NCI-H128 (cell line): ENCODE data around the gene OR56A1.
"Not testable (repeated sequence)": the region's sequence is repeated elsewhere in the genome, so short reads cannot be mapped to it uniquely, and the experiment has no call there.

Experiments
- DNase-seq: peaks from one replicate; lab custom pipeline; 2025; ENCODE audit not compliant: unreplicated experiment; lab: John Stamatoyannopoulos, UW

OR56A1 gene, protein sequence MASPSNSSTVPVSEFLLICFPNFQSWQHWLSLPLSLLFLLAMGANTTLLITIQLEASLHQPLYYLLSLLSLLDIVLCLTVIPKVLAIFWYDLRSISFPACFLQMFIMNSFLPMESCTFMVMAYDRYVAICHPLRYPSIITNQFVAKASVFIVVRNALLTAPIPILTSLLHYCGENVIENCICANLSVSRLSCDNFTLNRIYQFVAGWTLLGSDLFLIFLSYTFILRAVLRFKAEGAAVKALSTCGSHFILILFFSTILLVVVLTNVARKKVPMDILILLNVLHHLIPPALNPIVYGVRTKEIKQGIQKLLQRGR

GRCh38 chr11:6030708-6031405 is at the start of gene OR56A1:
OR56A1 (minus strand) TSS chr11:6030758; CDS start chr11:6027692, 3,066 bp downstream.
- no peak for DNase-seq

- DNase-seq, result no peak
Observed at GRCh38 chr11:6079463-6079862, 48.9 kb upstream of the OR56A1 start.

DNA sequence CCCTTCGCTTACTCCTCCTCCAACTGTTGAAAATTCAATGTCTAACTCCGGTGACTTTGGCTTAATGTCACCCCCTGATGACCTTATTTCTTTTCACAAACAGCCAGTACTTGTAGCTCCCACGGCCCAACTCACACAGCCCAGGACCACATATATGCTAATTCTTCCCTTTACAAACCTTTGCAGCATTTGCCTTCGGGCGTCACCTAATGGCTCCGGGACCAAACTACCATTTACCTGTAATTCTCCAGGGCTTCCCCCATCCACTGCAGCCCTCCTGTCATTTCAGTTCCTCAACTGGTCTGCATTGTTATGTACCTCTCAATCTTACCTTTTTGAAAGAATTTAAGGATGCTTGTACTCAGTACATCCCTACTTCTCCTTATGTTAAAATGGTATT is 47.2 kb upstream of the OR56A1 start:
- DNase-seq, result no peak

- DNase-seq, result not testable (repeated sequence)
Observed at GRCh38 chr11:6076443-6076842, 45.9 kb upstream of the OR56A1 start.

- no peak for DNase-seq
Observed at GRCh38 chr11:6067502-6067901, 36.9 kb upstream of the OR56A1 start.

DNA sequence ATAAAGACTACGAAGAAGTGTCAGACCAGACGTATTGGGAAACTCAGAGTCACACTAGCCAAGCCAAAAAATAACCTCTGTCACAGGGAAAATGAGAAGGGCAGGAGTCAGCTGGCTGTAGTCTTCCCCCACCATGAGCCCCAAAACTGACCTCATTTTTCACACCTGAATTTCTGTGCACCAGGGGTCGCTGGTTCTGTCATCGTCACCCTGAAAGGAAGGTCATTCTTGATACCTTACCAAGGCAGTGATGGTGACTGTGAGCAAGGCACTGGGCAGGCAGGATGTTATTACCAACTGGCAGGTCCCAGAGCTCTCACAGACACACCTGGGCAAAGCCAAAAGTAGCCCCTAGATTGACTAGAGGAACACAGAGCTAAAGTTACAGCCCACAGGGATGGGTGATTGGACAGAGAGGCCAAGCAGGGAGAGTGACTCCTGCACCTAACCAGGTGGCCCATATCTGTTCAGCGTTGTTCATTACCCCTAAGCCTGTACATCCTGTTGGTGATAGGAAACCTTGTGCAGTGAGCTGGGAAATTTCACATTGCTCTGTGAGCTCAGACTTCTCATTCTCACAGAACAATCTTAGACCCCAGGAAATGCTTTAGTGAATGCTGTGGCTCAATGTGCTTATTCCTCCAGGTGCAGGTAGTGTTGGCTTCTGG is 32.3 kb upstream of the OR56A1 start:
- DNase-seq, result no peak

DNA sequence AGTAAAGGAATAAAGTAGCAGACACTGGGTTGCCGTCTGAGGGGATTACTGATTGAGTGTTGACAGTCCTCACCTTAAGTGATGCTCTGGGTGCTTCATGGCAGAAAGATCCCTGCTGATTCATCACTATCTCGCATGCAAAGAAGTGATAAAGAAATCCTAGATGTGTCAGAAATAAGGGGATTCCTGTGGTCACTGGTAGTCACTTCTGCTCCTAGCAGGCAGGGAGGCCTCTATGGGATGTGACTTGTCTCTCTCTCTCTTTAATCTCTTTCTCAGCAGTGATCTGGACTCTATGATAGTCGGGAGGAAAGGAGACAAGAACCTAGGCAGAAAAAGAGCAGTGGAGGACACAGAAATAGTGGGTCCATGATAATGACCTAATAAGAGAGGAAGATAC is 30.9 kb upstream of the OR56A1 start:
- no peak for DNase-seq

DNA sequence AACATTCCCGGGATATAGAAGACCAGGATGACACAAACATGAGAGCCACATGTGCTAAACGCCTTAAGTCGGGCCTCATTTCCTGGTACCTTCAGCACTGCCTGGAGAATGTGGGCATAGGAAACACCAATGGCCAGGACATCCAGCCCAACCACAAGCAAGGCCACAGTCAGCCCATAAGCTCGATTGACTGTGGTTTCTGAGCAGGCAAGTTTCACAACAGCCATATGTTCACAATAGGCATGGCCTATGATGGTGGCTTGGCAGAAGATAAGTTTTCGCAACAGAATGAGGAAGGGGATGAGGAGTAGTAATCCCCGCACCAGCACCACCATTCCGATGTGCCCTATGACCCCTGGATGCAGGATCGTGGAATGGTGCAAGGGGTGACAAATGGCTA is 26.9 kb upstream of the OR56A1 start:
- DNase-seq, result no peak

DNA sequence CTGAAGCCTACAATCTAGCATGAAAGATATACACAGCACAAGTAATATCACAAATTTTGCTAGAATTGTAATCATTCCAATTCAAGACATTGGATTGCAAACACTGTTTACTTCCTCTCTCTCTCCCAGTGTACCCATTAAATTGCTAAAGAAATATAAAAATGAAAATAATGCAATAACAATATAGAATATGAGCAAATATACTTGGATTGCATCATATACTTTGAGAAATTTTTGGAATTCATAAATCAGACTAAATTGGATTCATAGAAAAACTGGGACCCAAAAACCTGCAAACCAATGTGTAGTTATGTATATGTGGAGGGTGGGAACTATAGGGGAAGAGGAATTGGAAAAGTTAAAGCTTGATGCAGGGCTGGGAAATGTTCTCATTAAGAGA is 25.0 kb upstream of the OR56A1 start:
- no peak for DNase-seq

- no peak for DNase-seq
Observed at GRCh38 chr11:6052374-6052773, 21.8 kb upstream of the OR56A1 start.

DNA sequence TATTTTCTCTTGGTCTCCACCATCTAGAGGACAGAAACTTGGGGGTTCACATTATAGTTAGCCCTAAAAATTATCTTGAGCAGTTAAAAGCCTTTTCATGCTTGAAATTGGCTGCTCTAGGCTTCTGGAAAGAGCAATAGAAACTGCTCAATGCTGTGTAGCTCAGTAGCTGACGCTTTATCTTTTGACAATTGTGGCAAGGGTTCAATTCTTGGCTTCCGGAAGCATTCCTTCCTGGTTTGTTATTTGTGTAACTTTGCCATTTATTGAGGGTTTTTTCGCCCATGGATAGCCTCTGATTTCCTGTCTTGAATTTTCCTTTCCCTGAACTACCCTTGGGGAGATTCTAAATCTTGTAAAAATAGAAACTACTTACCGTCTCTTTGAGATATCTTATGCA is 10.3 kb upstream of the OR56A1 start:
- DNase-seq, result no peak

- no peak for DNase-seq
Observed at GRCh38 chr11:6027501-6027900, 3.1 kb downstream of the OR56A1 start.

GRCh38 chr11:6025056-6025455 is 5.5 kb downstream of the OR56A1 start:
- DNase-seq, result no peak

- DNase-seq, result no peak
Observed at GRCh38 chr11:6022956-6023355, 7.6 kb downstream of the OR56A1 start.

DNA sequence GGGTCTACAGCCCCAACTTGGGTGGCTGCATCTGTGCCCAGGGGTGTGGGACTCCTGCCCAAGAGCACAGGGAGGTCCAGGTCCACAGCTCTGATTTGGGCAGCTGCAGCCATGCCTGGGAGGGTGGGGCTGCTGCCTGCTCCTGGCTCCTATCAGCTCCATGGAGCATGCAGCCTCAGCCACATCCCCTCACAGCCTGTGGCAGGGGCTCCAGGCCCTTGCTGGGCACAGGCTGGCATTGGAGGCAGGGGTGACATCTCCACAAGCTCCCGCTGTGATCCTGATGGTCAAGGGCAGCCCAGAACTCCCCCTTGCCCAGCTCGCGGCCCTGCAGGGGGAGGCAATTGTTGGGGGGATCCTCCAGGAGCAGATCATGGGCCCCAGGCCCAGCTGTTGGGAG is 17.5 kb downstream of the OR56A1 start:
- no peak for DNase-seq

GRCh38 chr11:6012035-6012668 is 18.4 kb downstream of the OR56A1 start:
- no peak for DNase-seq

DNA sequence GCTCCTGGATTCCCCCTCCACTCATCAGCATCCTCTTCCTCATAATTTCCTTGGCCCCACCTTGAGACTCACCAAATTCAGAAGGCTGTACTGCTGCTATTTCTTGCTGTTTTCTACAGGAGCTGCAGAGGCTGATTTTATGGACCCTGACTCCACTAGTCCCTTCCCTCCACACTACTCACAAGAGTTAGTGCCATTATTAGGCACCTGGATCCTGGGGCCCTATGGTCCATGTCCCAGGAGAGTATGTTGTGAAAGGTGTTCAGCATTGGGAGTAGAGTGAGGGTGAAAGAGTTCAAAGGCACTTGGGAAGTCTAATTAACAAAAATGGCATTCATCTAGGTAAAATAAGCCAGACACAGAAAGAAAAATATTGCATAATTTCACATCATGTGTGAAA is 23.7 kb downstream of the OR56A1 start, which contains the start of gene OR56A4:
Gene OR56A4, minus strand, starts transcription at position 101 of the 400 bp plus-strand sequence. CDS start 3,954 bp downstream, outside the sequence.
- DNase-seq, result no peak

DNA sequence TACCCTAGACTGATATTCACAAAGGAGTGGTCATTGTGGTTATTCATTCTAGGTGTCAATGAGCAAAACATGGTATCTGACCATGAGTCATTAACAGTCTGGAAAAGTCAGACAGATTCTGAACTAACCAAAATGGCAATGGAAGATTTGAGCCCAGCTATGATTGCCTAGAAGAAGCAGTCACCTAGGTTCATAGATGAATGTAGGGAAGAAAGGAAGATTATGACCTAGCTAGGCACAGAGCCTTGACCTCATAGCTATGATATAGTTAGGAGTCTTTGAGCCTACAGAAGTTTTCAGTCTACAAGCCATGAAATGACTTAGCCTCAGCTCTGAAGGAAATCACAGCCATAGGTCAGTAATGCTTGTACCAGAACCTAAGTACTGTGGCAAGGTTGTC is 24.2 kb downstream of the OR56A1 start:
- no peak for DNase-seq

DNA sequence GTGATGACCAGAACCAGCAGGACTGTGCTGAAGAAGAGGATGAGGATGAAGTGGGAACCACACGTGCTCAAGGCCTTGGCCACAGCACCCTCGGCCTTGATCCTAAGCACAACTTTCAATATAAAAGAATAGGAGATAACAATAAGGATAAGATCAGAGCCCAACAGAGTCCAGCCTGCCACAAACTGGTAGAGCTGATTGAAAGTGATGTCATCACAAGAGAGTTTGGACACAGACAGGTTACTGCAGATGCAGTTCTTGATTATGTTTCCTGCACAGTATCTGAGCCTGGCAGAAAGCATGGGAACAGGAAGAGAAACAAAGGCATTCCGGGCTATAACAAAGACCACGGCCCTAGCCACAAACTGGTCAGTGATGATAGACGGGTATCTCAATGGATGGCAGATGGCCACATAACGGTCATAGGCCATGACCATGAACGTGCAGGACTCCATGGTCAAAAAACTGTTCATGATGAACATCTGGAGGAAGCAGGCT is 28.3 kb downstream of the OR56A1 start:
- DNase-seq, result no peak

DNA sequence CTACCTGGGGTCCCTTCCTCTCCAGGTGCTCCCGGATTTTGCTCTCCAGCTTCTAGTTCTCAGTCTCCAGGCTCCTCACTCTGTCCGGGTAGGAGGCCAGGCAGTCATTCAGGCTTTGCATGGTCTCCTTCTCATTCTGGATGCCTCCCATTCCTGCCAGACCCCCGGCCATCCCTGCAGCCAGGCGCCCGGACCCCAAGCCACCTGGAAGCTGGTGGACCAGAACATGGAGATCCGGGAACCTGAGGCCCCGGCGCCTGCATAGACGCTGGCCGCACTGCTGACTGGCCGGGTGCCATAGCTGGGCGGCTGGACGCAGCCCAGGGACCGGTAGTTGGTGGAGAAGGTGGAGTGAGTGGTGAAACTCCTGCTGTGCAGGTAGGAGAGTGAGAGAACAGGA is 35.8 kb downstream of the OR56A1 start:
- DNase-seq, result no peak

DNA sequence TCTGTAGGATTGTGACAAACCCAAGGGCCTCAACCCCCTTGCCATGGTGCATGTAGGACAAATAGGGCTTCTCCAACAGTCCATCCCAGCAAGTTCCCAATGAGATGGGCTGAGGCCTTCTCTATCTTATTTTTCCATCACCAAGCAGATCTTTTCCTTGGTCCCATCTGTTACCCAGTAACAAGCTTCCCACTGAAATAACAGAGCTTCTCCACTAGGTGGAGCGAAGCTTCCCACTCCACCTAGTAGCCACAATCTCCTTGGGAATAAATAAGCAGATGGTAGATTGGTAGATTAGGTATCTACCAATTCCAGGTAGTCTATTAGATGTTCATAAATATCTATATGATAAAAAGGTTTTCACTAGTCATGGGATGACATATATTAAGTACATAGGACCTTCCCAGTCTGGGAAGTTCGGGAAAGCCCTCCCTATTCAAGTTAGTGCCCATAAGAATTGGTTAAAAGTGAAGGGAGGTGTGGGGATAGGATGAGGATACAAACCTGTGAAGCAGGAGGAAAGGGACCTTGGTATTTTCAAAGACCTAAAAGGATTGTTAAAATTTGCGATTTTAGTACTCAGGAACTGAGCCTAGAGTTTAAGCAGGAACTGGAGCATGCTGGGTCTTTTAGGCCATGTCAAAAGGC is 37.8 kb downstream of the OR56A1 start:
- DNase-seq, result no peak
